Stimulated activated CD4-positive, alpha-beta T cell treated with anti-CD3 and anti-CD28 coated beads, Interleukin-4, amount 100 ng/mL, for 4 hours (primary cell): Measurements from ENCODE around the gene SLC12A8.

Source experiments
- DNase-seq, 2 experiments: peaks; one replicate each; pipeline ENCODE4 v3.0.0-alpha.2; 2020

SLC12A8 gene

DNA sequence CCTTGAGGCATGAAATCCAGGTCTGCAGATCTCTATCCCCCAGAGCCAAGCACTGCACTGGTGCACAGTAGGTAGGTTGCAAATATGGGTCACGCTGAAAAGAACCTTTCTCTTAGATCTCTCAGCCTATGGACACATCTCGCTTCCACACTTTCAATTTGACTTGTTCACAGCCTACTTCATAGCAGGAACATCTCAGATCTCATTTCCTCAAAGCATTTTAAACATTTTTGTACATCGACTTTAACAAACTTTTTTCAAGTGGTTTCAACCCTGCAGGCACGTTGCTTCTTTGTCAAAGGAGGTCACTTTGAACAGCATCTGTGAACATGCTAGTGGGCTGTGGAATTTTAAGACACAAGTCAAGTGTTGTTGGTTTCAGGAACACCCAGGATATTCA, 76.0 kb downstream of the SLC12A8 start:
- DNase-seq: no peak

DNA sequence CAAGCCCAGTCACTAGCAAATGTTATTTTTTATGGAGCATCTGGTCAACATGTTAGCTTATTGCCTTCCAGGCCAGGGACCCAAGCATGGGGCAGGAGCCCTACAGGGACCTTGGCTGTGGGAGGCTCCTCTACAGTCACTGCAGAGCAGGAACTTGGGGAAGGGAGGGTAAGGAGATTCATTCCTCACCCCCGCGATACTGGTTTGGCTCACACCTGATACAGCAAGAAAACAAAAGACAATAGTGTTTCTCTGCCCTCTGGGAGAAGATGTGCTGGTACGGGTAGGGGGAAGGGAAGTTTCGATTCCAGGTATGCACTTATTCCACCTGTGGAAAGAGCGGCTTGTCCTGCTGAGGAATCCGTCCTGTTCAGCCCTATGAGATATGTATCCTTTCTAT, 77.6 kb downstream of the SLC12A8 start:
- DNase-seq: no peak

- no peak for DNase-seq
Observed at GRCh38 chr3:125132815-125133214, 79.7 kb downstream of the SLC12A8 start.

- no peak for DNase-seq
Observed at GRCh38 chr3:125129512-125129997, 83.0 kb downstream of the SLC12A8 start.

- no peak for DNase-seq
Observed at GRCh38 chr3:125128861-125129501, 83.6 kb downstream of the SLC12A8 start.

DNA sequence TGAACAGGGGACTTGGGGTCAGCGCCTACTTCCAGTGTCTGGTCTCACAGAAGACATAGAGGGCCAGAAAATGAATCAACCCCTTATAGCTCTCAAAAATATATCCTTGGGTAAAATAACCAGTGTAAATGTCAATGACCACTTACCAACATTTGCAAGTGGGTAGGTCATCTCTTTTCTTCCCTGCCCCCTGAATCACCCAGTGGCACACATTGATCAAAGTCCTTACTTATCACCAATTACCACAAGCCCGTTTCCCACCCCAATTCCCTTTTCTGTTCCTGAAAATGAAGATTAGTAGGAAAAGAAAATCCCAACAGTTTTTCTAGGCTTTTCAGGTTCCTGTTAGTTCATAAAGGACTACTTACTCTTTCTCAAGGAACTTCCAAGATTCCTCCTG, 86.2 kb downstream of the SLC12A8 start:
- no peak for DNase-seq

DNA sequence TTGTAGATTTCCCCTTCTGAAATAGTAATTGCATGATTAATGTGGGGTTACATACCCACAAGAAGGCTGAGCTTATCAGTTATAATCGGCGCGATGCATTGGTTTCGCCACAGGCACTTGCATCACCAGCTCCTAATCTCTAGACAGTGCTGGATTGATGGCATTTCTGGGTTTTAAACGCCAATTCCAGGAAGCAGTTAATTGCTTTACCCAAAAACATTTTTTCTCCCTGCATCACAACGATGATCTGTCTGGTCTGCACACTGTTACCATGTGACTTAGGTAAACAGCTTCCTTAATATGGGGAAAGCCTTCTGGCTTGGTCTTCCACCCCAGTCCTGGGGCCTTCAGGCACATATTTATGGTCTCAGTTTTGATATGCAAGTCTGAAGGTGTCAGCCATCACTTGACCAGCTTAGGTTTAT, 86.7 kb downstream of the SLC12A8 start:
- DNase-seq: peak in 1 of 2 experiments; percentile 34

DNA sequence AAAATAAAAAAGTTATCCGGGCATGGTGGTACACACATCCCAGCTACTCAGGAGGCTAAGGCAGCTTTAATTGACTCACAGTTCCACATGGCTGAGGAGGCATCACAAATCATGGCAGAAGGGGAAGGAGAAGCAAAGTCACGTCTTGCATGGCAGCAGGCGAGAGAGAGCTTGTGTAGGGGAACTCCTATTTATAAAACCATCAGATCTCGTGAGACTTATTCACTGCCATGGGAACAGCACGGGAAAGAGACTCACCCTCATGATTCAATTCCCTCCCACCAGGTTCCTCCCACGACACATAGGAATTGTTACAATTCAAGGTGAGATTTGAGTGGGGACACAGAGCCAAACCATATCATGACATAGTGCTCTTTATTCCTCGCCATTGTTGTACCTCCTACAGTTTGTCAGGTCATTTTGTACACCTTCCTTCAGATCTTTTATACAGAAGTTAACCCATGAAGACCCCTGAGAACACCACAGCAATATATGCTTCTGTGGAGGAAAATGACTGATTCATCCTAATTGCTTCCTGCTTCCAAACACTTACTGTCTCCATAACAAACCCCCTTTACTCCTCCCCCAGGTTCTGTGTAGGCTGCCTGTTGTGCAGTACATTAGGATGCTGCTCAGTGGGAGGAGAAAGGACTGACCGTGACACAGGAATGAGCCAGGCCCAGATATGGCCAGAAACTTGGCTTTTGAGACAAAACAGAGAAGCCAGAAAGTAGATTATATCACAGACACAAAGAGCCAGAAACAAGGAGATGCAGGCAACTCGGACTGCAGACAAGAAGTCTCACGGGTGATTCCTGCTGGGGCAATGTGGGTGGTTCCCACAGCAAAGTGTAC, 88.9 kb downstream of the SLC12A8 start:
- DNase-seq: no peak

- DNase-seq: peak in 1 of 2 experiments; percentile 26
Observed at GRCh38 chr3:125121246-125122010, 91.1 kb downstream of the SLC12A8 start.

DNA sequence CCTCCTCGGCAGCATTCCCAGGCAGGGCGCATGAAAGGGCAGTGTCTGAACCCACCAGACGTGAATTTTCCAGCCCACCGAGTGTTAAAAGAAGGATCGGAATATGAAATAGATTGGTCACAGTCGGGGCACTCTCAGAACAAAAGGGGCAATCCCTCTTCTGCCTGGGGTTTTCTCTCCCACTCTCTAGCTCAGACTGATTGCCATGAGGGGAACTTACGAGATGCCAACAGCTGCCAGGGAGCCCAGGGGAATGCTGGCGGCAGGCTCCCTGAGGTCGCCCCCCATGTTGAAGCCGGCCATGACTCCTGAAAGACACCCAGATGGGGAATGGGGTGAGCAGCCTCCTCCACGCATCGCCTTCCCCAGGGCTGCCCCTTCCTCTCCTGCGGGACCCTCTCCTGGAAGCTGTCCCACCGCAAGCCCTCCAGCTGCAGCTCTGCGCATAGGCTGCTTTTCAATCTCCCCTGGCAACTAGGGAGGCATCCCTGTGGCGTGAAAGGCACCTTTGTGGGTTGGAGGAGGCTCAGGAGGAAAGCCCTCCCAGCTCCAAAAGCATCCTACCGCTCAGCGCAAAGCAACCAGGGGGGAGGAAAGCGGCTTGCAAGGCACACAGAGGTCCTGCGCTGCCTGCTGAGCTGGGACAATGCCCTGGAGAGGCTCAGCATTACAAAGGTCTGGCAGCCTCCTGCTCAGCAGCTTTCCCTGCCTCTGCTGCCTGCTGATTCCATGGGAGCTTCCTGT, 92.0 kb downstream of the SLC12A8 start:
- DNase-seq: no peak

DNA sequence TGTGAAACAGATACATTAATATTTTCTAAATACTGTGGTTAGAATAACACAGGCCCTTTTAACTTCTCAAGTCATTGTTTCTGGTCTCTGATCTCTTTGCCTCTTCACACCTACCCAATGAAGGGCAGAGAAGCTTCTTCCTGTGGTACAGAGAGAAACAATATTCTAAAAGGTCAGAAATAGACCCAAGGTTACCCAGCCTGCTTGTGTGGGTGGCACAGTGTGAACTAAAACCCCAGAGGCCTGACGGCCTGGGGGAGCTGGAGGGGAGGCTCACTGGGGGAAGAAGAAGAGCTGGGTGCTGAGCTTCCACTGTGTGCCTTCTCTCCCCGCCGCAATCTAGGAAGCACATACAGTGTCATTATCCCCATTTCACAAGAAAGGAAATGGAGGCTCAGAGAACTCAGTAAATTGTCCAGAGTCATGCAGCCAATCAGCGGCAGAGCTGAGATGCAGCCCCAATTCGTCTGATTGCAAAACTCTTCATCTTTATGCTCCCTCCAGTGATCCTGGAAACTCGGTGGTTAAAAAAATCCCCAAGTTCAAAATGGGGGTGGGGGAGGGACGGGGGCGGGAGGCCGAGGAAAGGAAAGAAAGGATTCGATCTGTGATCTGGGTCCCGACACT, 92.7 kb downstream of the SLC12A8 start:
- DNase-seq: no peak

- DNase-seq: no peak
Observed at GRCh38 chr3:125118600-125118999, 93.9 kb downstream of the SLC12A8 start.

GRCh38 chr3:125117631-125118191, 94.8 kb downstream of the SLC12A8 start:
- no peak for DNase-seq

- no peak for DNase-seq
Observed at GRCh38 chr3:125116311-125117080, 96.1 kb downstream of the SLC12A8 start.

DNA sequence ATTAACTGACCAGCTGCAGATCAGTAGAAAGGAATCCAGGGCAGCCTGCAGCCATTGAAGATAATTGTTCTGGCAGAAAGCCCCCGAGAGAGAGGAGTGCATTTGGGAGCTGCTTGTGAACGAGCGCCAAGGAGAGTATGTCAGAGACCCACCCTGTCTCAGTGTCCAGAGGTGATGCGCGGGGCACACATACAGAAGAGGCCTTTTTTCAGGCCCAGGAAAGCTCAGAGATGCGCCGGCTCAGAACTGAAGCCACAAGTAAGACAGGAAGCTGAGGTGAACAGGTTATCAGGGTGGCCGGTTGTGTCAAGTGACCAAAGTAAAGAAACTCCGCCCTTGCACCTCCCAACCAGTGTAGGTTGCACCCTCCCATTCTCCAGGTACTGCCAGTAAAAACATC, 96.9 kb downstream of the SLC12A8 start:
- DNase-seq: no peak

DNA sequence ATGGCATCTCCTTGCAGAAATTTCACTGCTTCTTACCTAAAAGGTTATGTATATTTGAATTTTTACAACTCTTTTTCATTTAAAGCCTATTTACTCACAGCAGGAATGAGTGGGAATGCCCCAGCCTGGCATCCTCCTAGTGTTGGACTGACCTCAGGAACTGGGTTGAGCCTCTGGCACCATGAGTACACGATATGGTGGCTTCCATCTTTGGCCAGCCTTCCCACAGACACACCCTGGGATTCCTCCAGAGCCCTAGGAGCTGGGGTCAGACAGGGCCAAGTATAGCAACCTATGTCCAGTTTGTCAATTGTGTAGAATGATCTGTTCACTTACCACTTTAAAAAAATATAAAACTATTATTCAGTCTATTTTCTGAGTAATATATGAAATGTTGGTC, 99.6 kb downstream of the SLC12A8 start:
- DNase-seq: no peak

DNA sequence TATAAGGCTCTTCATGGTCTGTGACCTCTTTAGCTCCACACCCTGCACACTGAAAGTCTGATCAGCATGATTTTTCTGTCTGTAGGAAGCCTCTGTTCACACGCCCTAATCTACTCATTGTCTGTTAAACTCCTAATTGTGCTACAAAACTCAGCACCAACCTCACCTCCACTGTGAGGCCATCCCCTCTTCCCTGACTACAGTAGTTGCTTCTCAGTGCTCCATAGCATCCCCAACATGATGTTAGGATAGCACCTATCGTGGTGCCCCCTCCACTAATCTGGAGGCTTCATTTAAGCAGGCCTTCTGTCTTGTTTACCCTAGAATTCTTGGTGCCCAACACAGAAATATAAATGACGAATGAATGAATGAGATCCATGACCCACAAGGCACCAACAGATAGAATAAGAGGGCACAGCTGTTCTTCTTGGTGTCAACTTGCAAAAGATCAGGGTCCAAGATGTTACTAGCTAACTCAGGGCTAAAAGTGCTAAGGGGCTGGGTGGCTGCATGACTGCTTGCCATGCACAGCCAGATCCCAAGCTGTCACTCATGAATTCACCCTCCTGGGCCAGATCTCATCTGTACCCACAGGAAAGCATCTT, 101.6 kb downstream of the SLC12A8 start:
- DNase-seq: no peak

DNA sequence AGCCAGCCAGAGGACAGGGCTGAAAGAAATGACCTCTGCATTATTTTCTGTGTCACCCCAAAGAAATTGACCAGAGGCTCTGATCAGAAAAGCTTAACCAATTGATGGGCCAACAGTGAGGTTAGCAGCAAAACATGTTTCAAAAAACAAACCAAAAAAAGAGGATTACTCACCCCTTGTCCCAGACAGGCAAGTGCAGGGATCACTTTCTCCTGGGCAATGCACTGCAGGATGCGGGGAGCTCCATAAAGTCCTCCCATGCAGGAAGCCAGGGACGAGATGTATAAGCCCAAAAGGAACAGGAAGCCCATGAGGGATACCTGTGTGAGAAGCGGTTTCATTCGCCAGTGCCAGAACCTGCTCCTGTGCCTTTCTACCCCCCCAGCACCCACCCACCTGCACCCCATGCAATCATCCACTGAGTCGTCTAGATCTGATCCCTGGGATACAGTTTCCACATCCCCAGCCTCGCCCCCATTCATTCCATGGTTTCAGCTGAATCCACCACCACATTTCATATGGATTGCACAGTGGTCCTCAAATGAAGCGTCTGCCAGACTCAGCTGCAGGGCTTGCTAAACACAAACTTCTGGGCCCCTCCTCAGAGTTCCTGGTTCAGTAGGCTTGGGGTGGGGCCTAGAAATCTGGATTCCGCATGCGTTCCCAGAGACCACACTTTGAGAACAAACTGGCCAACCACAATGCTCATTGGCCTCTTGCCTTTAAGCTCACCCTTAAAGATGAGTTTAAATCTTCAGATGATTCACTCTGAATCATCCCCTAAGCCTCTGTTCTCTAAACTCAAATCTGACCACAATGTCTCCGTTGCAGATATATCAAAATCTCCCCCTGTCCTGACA, 102.3 kb downstream of the SLC12A8 start:
- no peak for DNase-seq

DNA sequence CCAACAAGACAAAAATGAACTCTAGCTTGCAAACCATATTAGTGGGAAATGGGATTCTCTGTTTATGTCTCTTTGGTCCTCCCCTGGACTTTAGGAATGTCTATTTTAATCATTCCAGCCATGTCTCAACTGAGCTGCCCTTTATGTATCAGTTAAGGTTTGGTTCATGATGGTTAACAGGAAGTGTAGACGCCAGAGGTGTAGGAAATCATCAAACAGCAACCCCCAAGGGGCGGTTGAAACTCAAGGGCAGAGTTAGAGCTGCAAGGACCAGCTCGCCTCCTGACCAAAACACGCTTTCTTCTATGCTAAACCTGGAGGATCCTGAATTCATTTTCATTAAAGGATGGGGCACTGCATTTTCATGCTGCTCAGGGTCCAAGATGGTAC, 103.0 kb downstream of the SLC12A8 start:
- DNase-seq: no peak
